ENCODE data around the gene ME3.

ME3 gene

GRCh38 chr11:86463955-86464354, 208.5 kb downstream of the ME3 start:
- DNase-seq (ENCODE audit: low read depth) = no peak
- TF ChIP-seq CTCF (IDR thresholded peaks at IDR 0.05; ENCODE audit: low read depth, low read length, missing control alignments) = no peak
- H3K4me3 ChIP-seq (ENCODE audit: low read depth, low read length) = no peak overlapping the region
- in situ Hi-C loops (cut with HindIII; ENCODE audit: low sequenced_read_pairs) = no loop called here

GRCh38 chr11:86463120-86463519, 209.3 kb downstream of the ME3 start:
- no peak for TF ChIP-seq CTCF (IDR thresholded peaks at IDR 0.05; ENCODE audit: low read depth, low read length, missing control alignments)
- no peak overlapping the region for H3K4me3 ChIP-seq (ENCODE audit: low read depth, low read length)
- in situ Hi-C loops (cut with HindIII; ENCODE audit: low sequenced_read_pairs) = no loop called here
- DNase-seq (ENCODE audit: low read depth) = no peak

- DNase-seq (ENCODE audit: low read depth) = no peak
Measured at GRCh38 chr11:86461892-86462291, 210.5 kb downstream of the ME3 start.

GRCh38 chr11:86460461-86461385, 211.7 kb downstream of the ME3 start:
- H3K4me3 ChIP-seq (ENCODE audit: low read depth, low read length) = no peak overlapping the region
- DNase-seq (ENCODE audit: low read depth) = no peak
- no peak for TF ChIP-seq CTCF (IDR thresholded peaks at IDR 0.05; ENCODE audit: low read depth, low read length, missing control alignments)
- in situ Hi-C loops (cut with HindIII; ENCODE audit: low sequenced_read_pairs) = no loop called here

More at GRCh38 chr11:86461892-86462291, 210.5 kb downstream of the ME3 start:
- no peak for TF ChIP-seq CTCF (IDR thresholded peaks at IDR 0.05; ENCODE audit: low read depth, low read length, missing control alignments)
- H3K4me3 ChIP-seq (ENCODE audit: low read depth, low read length) = no peak overlapping the region
- in situ Hi-C loops (cut with HindIII; ENCODE audit: low sequenced_read_pairs) = no loop called here

- in situ Hi-C loops (cut with HindIII; ENCODE audit: low sequenced_read_pairs) = no loop called here
- peak; percentile 94 for DNase-seq (ENCODE audit: low read depth)
- no peak for TF ChIP-seq CTCF (IDR thresholded peaks at IDR 0.05; ENCODE audit: low read depth, low read length, missing control alignments)
- no peak overlapping the region for H3K4me3 ChIP-seq (ENCODE audit: low read depth, low read length)
Measured at GRCh38 chr11:86459682-86460460, 212.5 kb downstream of the ME3 start.

- DNase-seq (ENCODE audit: low read depth) = no peak
- in situ Hi-C loops (cut with HindIII; ENCODE audit: low sequenced_read_pairs) = no loop called here
- H3K4me3 ChIP-seq (ENCODE audit: low read depth, low read length) = no peak overlapping the region
- no peak for TF ChIP-seq CTCF (IDR thresholded peaks at IDR 0.05; ENCODE audit: low read depth, low read length, missing control alignments)
Measured at GRCh38 chr11:86459002-86459385, 213.4 kb downstream of the ME3 start.

Measured in astrocyte of the cerebellum (primary cell).